Aortic smooth muscle cell (primary cell): Measurements from ENCODE around the gene METTL8. TPM values are rescaled to one million over a fixed set of nuclear protein-coding genes. Genes with fewer than 3 reads are reported as not detected.

Experiments
- total RNA-seq: library from RNA; depleted of rRNA; stranded (reverse); fragments of >200 nt; gene quantifications from 2 replicates; pipeline ENCODE4 v1.2.3, GENCODE V29; 2014

The METTL8 gene
- 11.0 and 14.1 TPM in 2 replicates for total RNA-seq

GRCh38 chr2:171433763-171434012 is at the start of gene METTL8:
Gene METTL8 (minus strand): TSS chr2:171433990. CDS start chr2:171392185, 41,805 bp downstream.

GRCh38 chr2:171434013-171434989 is 511 bp upstream of the METTL8 start, which contains the start of gene DCAF17:
Gene DCAF17 (plus strand): TSS chr2:171434226. CDS start chr2:171434578, 352 bp downstream.

Other genes starting within 250 kb of the METTL8 start
- 21.2 and 24.0 TPM in 2 replicates for gene DCAF17, start 236 bp upstream of the METTL8 start, total RNA-seq
- 250 and 347 TPM in 2 replicates for gene CYBRD1, start 88.5 kb upstream of the METTL8 start, total RNA-seq